Kasumi-1 (cell line): ENCODE results near the gene PLAGL1.
"Not testable (repeated sequence)": the region's sequence is repeated elsewhere in the genome, so short reads cannot be mapped to it uniquely, and the experiment has no call there.

ENCODE experiments used
- DNase-seq, 2 experiments: peaks; one replicate each; lab custom pipeline; 2025; lab: John Stamatoyannopoulos, UW

Gene PLAGL1

DNA sequence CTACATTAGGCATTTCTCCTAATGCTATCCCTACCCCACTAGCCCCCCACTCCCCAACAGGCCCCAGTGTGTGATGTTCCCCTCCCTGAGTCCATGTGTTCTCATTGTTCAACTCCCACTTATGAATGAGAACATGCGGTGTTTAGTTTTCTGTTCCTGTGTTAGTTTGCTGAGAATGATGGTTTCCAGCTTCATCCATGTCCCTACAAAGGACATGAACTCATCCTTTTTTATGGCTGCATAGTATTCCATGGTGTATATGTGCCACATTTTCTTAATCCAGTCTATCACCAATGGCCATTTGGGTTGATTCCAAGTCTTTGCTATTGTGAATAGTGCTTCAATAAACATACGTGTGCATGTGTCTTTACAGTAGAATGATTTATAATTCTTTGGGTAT, 1.6 kb upstream of the PLAGL1 start:
- not testable (repeated sequence) for DNase-seq

DNA sequence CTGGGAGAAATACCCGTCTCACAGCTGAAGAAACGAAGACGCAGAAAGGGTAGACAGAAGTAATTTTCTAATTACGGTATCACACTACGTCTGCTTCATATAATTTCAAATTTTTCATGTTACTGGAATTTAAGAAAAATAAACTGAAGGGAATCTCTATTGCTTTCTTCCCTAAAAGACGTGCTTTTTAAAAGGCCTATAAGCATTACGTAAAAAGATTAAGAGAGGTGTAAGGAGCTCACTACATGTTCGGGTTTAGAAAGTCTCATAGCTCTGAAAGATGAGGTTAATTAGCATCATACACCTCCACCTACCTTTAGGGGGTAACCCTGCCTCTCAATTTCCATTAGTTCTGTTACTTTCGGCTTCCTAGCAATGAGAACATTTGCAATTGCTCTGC, 787 bp upstream of the PLAGL1 start:
- no peak for DNase-seq

DNA sequence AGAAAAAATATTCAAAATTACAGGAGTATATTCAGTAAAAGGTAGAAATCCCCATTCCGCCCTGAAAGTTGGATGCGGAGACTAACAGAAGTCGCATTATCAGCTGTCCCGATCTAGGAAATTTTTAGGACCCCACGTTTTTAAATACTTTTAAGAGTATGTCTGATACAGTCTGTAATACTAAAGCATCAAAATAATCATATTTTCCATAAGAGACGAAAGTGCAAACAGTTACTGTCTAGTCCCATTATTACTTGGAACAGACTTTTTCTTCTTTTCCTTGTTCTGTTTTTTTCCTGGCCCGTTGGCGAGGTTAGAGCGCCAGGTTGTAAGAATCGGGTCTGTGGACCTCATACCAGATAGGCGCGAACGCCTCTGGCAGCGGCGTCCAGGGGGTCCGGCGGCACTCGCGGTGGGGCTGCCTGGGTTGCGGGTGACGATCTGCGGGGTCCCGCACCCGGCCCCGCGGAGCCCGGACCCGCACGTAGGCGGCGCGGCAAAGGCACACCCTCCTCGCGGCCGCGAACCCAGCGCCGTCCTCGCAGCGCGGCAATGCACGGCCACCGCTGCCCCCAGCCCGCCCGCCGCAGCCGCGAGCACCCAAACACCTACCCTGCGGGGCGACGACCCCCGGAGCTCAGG, 460 bp downstream of the PLAGL1 start:
- peak in 1 of 2 experiments; percentile 12 for DNase-seq

DNA sequence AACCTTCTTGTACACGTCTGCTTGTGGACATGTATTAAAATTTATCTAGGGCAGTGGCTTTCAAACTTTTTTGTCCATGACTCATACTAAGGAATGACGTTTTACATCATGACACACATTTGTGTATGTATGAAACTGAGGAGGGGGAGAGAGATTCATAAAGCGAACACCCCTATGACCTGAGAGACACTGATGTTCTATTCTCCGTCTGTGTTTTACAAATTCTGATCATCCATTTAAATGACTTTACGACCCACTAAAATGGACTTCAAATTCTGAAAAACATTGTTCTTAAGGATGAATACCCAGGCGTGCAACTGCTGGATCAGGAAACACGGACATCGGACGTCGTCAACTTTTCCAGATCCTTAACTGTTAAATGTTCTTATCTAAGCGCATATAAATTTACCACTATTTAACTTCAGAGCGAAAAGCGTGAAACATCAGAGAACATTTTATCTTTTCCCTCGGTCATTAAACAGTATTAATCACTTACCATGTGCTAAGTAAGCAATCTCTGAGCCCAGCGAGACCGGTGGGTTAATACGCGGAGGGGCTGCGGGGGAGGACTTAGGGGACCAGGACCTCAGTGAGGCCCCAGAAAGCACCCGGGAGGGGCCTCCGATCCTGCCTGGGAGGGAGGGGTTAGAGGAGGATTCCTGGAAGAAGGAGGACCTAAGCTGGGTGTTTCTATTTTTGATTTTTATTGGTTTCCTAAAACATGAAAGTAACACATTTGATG, 1.2 kb downstream of the PLAGL1 start:
- DNase-seq: peak; percentile 12 to 37

DNA sequence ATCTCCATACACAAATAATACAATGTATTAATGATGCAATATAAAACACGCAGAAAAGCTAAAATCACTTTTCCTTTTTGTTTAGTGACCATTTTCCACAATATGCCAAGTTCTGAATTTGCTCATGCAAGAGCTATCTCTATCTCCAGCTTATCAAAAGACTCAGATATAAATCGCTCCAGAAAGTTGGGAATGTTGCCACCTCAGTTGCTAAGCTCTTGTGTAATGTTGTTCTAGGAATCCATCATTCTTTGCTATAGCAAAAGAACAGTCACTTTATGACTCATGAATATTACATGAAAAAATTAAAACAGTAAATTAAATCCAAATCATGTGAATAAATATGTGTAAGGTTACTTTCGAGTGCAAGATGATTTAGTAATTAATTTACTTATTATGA, 8.7 kb downstream of the PLAGL1 start:
- no peak for DNase-seq

DNA sequence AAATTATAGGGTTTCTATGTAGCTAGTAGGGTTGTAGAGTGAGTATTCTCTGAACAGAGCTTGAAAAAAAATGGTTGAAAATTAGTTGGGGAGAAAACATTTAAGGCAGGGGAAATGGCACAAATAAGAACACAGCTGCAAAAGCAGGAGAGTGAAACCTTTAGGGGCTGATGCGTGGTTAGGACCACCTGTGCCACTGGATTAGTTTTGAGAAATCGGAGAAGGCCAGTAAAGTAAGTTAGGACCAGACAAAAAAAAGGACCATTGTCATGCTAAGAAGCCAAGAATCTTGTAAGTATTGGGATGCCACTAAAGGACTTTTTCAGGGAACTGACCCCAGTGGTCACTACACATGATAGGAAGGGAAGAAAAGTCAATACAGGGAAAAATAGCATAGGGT, 9.4 kb downstream of the PLAGL1 start:
- DNase-seq: no peak

DNA sequence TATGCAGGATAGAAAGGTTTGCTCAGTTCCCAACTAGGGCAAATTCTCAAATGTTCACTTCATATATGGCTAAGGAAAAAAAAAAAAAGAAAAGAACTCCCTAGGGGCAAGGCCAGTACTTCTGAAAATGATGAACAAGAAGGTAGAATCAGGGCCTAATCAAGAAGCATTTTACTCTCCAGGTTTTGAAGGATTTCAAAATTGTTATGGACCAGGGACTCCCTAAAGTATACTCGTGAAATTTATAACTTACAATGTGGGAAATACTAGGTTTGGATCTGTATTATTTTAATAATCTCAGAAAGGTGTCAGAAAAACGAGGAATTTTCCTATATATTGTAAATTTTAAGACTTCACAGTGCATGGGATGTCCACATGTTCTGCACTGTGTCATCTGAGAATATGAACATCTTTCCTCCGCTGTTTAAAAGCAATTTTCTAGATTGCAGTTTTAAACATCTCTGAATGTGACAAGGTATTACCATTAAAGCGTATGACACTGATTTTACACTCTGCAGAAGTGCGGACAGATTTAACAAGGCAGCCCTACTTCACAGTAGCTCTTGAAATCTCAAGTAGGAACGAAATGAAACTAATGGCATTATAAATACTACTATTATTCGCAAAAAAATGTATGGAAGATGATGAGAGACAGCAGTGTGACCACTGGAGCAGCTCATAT, 14.0 kb downstream of the PLAGL1 start:
- no peak for DNase-seq

DNA sequence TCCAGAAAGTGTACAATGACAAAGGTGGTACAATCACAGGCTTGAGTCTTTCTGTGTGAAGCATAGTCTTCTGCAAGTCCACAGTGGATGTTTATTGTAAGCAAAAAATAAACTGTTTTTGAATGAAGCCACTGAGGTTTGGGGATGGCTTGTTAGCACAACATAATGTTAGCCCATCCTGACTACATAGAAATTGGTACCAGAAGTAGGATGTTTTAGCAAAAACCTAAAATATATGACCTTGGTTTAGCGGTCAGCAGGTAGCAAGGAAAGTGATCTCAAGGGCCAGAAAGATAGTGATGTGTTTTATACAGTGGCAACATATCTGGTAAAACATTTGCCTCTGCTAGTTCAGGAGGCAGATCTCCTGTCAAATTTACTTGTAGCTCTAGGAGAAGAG, 15.8 kb downstream of the PLAGL1 start:
- DNase-seq: no peak

DNA sequence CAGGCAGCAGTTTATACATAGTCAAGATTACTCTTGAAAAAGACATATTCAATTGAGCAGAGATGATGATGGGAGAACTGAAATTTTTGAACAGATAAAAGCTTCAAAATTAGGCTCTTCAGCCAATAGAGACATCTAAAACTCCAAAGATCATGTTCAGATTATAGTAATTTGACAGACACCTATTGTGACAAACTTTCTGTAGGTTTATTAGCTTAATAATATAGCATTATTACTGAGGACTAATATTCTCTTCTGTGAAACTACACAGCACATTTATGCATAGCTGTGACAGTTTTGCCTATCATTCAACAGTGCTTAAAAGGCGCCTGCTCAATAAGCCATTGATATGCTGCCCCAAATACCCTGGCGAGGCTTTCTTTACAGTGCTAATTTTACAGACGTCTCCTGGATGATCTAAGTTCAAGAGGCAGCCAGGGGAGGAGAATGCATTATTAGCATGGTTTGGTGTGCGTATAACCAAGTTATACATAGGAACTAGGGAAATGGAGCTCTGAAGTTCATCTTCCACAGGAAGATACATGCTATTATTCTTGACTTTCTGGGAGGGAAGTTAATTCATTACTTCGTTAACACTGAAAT, 21.5 kb downstream of the PLAGL1 start:
- no peak for DNase-seq

DNA sequence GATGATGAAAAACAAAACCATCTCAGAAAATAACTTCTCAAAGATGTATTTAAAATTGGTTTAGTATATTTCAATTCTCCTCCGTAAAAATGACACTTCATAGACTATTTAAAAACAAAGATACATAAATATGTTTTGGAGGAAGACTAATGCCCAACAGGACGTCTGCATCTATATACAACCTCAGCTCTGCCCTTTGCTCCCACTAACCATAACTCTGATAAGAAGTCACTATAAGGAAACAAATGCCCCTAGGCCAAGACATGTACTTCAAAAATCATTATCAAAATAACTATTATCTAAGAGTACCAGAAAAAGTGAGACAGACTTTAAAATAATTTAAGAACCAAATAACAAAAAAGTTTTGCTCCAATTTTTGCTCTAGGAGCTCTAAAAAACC, 23.4 kb downstream of the PLAGL1 start:
- no peak for DNase-seq

DNA sequence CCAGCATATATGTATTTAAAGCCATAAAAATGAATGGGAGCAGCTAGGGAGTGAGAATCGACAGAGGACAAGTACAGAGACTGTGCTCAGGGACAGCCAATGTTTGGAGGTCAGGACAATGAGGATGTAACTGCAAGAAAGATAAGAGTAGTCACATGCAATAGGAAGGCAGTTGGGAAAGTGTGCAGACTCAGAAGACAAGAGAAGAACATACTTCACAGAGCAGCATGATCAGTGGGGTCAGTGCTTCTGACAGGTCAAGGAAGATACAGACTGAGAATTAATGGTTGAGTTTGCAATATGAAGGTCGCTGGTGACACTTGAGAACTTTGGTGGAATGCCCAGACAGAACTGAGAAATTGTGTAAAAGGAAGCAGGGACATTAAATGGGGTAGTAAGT, 25.1 kb downstream of the PLAGL1 start:
- DNase-seq: no peak

DNA sequence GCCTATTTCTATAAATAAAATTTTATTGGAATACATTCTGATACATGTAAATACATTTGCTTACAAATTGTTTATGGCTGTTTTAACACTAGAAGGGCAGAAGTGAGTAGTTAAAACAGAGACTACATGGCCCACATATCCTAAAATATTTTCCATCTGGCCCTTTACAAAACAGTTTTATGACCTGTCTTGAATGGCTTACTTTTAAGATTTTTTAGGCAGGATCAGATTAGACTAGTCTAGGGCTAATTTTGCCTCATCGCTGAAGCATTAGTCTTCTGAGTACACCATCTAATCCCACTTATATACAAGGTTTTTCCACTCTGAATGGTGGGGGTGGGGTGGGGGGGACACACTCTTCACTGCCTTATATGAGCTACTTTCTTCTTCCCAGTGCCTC, 27.1 kb downstream of the PLAGL1 start:
- no peak for DNase-seq

DNA sequence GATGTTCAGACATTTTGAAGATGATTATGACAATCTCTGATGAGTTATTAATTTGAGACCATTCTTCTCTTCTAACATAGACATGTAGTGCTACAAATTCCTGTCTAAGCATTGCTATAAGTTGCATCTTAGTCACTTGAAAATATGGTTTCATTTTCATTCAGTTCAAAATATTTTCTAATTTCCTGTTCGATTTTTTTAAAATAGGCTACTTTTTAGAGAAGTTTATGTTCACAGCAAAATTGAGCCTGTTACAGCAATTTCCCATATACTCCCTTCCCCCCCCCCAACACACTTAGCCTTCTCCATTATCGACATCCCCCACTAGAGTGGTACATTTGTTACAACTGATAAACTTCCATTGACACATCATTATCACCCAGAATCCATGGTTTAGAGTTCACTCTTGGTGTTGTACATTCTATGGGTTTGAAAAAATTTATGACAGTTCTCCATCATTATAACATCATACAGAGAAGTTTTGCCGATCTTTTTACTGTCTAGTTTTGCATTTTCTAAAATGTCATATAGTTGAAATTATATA, 31.2 kb downstream of the PLAGL1 start:
- no peak for DNase-seq

DNA sequence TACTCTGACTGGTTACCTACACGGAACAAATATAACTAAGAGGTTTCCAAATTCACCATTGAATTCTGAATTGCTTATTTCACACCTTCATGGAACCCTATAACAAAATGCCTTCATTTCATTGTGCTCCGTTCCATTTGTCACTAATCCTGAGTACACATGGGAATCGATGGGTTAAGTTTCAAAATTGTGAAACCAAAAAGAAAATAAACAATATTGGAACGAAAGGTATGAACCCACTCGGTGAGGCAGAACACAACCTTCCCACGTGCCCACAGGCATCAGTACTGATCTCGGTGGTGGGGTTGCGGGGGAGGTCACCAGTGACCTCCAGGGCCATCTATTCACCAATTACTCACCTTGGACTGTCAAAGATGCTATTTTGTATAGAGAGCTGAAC, 34.0 kb downstream of the PLAGL1 start:
- no peak for DNase-seq

DNA sequence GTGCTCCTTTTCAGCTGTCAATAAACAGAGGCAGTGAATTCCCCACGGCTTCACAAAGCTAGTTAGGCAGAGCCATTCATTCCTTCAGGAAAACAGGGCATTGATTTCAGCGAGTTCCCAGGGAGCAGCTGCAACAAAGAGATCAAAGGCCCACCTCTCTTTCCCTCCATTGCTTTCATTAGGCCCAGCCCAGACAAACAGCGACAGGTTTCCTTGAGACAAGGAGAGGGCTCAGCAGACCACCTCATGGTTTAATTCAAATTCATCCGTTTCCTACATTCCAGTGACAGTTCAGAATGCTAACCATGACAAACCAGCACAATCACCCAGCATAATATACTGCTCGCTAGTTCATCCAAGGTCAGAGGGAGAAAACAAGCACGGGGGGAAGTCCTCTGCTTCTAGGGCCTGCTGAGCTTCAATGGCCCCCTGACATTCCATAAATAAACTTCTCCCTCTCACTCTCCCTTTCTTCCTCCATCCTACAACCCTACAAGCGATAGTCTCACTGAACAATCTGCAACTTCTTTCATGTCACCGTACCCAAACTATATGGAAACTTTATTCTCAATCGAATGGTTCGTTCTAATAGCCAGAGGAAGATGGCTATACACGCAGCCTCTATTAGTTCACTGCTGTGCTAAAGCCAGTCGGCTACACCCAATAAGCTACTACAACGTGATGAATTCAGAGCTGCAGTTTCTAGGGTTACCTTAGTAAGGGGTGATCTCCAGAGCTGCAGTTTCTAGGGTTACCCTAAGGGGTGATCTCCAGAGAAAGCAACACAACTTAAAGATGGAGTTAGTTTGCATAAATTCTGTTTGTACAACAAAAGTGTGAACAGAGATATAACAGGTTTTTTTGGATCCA, 34.7 kb downstream of the PLAGL1 start:
- DNase-seq: no peak

DNA sequence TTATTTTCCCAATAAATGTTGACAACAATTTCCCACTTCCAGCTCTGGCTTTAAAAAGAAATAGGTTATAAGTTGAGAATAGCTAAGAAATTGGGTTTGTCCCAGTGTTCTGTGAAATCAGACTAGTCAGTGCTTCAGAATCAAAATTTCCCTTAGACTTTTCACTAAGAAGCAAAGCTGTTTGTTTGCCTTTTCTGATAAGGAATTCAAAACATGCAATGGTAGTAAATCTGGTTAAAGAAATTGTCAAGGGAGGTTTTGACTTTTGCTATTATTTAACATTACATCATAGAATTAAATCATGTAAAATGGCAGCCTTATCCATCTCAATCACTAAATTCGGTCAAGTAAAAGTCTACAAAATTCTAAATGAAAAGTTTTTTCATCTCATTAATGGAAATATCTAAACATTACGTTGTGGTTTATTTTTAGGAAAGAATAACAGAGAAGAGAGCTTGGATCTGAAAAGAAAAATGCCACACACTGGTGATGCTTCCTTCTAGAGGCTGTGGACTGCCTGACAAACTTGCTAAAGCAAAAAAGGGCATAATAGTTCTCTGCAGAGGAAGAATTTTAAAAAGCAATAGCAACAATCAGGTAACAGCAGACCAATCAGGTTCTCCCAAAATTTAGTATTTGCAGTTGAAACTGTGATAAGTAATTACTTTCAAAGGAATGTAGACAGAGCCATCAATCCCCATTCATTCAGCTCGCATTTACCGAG, 36.4 kb downstream of the PLAGL1 start:
- DNase-seq: no peak

DNA sequence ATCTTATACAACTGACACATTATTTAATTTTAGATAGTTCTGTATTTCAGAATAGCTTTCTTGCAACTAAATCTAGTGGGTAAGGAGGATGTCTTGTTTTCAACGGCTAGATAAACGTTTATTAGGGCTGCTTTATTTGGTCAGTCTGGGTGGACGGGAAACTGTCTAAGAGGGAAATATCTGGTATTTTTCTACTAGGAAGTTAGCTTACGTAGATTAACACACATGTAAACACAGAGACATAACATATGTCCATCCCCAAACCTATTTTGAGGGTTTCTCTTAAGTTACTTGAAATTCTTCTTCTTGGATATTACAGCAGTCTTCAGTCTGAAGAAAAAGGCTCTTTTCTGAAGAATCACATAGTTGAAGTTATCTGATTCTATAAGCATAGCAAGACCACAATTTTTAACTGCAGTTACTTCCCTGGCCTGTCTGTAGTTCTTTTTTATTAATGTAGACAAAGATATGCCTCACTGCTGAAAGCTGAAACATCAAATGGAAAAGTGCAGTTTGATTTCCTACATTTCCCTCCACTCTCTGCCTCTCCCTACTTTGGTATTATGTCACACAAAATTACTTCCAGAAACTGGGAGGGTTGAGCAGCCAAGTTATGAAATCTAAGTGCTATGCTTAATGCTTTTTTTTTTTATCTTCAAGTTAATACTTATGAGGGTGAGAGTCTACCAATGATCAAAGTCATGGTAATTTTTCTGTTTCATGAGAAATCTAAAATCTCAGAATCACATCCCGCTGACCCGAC, 37.4 kb downstream of the PLAGL1 start:
- no peak for DNase-seq

DNA sequence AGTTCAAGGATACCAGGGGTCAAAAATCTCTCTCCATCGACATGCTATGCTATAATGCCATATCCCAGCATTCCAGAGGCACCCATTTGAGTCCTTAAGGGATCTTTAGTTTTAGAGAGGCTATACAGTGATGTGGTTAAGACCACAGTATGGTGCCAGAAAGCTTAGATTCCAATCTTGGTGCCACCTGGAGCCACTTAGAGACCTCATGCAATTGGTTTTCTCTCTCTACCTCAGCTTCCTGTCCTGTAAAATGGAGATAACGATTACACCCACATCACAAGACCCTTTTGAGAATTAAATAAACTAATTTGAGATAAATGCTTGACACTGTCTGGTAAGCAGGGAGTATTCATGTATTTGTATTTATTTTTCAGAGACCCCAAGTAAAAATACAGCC, 39.0 kb downstream of the PLAGL1 start:
- no peak for DNase-seq

DNA sequence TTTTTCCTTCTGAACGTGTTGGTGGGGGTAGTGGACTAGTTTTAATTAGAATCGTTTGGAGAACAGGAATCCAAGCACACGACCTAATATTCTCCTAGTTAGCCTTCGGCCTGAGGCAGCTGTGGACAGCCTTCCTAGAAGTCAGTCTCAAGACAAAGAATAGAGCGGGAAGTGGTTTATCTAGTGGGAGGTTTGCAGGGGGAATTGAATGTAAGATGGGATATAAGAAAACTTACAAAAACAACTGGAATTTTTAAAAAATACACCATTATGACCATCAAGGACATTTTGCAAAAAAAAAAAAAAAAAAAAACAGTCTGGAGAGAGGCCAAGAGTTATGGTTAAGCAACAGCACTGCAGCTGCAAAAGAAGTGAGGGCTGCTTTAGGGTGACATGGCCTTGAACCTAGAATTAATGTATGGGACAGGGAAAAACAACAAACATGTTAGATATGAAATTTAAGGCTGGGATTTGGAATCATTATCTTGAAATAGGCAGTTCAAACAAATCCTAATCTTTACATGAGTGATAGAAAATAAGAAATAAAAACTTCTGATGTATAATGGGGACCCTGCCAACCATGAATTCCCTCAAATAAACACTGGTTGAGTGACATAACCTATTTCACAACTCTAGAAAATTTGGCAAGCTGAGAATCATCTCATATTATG, 40.2 kb downstream of the PLAGL1 start:
- DNase-seq: peak; percentile 35 to 47

DNA sequence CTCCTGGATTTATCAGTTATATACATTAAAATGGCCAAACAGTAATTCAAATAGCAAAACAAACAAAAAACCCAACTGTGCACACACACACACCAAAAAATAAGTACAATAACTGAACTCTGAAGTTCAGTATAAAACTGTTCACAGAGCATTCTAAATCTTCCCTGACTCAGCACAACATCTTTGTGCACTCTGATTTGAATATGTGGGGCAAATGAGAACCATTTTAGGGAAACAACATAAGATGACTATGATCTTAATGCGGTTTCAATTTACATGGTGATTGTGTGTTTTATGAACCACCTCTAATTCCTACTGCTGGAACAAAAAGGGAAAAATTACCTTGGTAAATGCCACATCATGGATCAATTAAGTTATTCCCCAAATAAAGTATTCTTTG, 41.7 kb downstream of the PLAGL1 start:
- DNase-seq: peak; percentile 36 to 46
